Posterior cingulate gyrus (tissue), 11 donors: ENCODE measurements around the gene SNRPE.
"Not testable (repeated sequence)": the region's sequence is repeated elsewhere in the genome, so short reads cannot be mapped to it uniquely, and the experiment has no call there.

Experiments used
- DNase-seq, 10 donors: peaks; one replicate each; pipeline versions ENCODE4 v3.0.0 to v3.0.0-alpha.2; 2020 to 2021; ENCODE audit warnings: mixed read lengths in 3 of 10
- intact Hi-C: fragments of 100-400 bp; cut with DNase I; formaldehyde crosslinking; loops from one replicate; pipeline ENCODE4 v1.15.1; 2023

Gene SNRPE

DNA sequence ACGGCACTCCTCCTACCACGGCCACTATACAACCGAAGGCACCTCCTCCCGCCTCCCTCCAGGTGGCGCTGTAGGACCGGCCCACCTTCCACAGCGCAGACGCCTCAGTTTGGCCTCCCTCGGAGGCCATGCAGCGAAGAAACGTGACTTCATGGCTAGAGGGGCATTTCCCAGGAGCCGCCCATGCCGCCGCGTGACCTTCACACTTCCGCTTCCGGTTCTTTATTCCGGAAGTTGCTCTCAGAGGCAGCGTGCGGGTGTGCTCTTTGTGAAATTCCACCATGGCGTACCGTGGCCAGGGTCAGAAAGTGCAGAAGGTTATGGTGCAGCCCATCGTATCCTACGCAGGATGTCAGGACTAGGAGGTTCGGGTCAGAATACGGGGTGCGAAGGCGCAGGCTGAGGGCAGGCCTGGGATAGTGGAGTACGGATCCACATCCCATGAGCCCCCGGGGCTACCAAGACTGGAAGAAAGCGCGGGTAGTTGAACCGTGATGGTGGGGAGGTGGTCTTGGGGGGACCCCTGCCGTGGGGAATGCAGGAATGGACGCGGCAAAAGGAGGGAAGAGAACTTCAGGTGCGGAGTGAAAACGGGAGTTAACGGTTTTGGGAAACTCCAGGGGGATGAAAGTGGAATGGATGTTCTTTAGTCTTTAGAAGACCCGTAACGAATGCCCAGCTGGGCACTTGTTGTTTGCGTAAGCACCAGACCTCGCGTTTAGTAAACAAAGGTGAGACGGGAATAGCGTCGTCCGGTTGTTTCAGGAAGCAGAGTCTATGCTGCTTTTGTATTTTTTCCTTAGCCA lies at the start of gene SNRPE:
Gene SNRPE (plus strand): TSS at position 221 of the 806 bp plus-strand sequence. CDS start 61 bp downstream, at position 282.
- DNase-seq, result peak; percentile 93 to 99 (median 96)
- intact Hi-C loops, result loop anchor here (1.0 to 10.0 kb wide), 4 partner anchors 64 to 503 kb away; partner anchors contain the start of genes ZBED6 and ZC3H11A

DNA sequence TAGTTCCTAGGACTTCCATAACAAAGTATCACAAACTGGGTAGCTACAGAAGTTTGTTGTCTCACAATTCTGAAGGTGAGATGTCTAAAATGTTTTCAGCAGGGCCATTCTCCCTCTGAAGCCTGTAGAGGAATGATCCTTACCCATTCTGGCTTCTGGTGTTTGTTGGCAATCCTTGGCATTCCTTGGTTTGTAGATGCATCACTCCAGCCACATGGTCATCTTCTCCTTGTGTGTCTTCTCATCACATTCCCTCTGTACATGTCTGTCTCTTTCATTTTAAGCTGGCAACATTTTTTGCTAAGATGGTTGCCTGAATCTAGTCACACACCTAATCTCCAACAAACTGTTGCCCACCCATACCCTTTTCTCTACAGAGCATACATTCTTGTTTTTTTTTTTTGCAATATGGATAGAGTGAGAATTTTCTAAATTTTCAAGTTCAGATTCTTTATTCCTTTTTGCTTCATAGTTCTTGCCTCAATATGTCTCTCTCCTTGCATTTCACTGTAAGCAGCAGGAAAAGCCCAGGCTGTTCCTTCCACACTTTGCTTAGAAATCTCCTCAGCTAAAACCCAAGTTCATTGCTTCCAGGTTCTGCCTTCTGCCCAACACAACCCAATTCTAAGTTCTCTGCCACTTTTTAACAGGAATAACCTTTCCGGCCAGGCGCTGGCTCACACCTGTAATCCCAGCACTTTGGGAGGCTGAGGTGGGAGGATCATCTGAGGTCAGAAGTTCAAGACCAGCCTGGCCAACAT lies 47.6 kb upstream of the SNRPE start:
- intact Hi-C loops, result no loop called here
- no peak for DNase-seq

DNA sequence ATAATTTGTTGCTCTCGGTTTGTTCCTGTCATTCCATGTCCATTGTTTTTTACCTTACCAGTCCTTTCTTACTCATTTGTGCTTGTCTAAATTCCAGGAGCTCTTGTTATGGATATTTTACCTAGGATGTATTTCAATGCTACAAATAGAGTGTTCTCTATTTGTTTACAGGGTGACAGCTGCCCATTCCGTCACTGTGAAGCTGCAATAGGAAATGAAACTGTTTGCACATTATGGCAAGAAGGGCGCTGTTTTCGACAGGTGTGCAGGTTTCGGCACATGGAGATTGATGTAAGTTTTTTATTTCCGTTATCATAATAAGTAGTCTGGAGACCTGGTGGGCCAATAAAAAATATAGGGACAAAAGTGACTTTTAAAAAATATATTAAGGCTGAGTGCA lies 43.0 kb upstream of the SNRPE start:
- intact Hi-C loops, result no loop called here
- DNase-seq, result no peak

DNA sequence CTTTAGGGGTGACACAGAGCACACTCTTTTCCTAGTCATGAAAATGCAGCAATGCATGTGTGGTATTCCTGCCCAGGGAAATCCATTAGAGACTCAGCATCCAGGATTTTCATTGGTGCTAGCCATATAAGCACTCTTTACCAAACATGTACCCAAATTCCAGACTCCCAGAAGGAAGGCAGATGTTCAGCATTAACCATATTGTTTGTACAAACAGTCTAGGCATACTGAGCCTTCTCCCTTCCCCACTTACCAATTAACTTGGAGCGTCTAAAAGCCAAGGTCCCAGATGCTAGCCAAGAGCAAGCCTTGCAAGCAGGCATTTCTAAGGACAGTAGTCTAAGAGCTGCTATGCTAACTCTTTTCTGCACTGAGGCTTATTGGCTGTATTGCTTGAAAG lies 38.1 kb upstream of the SNRPE start:
- intact Hi-C loops, result no loop called here
- DNase-seq, result no peak

DNA sequence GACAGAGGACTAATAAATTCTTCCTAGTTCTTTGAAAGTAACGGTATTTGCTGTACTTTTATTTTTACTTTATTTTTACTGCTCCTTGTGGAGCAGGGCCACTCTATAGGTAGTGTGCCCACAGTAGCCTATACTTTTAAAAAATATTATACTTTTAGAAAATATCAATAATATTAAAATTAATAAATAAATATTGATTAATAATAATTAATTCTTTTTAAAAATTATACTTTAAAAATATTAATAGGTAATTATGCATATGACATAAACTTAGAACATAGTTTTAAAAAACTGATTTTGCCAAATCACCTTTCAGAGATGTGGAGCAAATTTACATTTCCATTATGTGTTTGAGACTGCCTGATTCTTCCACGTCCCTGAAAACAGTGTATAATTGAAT lies 35.2 kb upstream of the SNRPE start:
- DNase-seq, result no peak
- intact Hi-C loops, result no loop called here

DNA sequence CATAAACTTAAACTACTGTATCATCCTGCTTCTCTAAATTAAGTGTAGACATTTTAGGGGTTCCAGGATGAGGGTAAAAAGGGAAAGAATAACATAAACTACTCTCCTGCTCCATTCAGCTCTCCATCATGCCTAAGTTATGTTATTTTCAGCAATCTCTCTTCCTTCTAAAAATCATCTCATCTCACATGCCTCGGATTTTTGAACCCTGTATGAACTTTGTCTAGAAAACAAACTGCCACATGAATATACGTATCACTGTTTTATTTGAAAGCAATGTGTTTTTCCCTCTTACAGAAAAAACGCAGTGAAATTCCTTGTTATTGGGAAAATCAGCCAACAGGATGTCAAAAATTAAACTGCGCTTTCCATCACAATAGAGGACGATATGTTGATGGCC lies 33.4 kb upstream of the SNRPE start:
- DNase-seq, result no peak
- intact Hi-C loops, result no loop called here

DNA sequence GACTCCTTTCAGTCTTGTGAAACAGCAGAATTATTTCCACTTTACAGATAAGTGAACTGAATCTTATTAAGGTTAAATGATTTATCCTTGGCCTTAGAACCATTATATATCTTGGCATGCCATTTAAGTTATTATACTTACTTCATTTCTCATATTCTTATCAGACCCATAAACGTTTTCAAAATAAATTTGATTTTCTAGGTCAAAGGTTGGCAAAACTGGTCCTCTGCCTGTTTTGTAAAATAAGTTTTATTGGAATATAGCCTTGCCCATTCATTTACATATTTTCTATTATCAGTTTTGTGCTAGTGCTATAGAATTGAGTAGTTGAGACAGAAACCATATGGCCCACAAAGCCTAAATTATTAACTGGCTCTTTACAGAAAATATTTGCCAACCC lies 32.9 kb upstream of the SNRPE start:
- no peak for DNase-seq
- intact Hi-C loops, result no loop called here

DNA sequence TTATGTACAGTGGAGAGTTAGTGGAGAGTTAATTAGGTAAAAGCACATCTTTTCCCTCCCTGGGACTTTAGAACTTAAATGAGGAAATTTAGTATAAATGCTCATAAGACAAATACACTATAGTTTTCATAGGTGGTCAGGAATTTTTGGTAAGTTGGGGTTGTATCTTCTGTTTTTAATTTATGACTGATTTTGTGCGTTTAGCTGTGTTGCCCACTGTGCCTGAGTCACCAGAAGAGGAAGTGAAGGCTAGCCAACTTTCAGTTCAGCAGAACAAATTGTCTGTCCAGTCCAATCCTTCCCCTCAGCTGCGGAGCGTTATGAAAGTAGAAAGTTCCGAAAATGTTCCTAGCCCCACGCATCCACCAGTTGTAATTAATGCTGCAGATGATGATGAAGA lies 32.2 kb upstream of the SNRPE start:
- intact Hi-C loops, DNase-seq: not testable (repeated sequence)

DNA sequence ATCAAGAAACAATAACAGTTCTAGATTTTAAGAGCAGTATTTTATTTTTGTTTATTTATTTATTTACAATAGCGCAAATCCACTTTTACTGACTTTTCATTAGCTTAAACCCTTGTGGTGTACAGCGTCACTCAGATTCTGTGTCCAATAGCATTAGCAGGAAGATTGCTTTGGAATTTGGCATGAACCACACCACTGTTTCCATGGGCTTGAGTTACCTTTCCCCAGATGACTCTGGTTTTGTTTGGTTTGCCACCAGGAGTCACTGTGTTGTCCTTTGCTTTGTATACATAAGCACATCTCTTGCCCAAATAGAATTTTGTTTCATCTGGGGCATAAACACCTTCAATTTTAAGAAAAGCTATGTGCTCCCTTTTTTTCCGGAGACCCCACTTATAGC lies 25.9 kb upstream of the SNRPE start:
- intact Hi-C loops, result no loop called here
- no peak for DNase-seq

DNA sequence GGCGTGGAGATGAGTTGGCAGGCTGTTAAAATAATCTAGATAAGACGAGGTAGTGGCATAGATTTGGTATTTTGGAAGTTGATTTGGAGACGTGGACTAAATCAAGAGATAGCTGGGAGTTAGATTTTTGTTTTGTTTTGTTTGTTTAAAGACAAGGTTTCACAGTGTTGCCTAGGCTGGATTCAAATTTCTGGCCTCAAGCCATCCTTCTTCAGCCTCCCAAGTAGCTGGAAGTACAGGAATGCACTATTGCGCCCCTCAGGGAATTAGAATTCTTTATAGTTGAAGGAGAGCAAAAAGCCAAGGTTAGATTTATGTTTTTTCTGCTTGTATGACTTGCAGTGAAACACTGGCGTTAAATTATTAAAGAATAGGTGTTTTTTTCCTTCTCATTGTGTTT lies 22.3 kb upstream of the SNRPE start:
- DNase-seq, result no peak
- intact Hi-C loops, result no loop called here

DNA sequence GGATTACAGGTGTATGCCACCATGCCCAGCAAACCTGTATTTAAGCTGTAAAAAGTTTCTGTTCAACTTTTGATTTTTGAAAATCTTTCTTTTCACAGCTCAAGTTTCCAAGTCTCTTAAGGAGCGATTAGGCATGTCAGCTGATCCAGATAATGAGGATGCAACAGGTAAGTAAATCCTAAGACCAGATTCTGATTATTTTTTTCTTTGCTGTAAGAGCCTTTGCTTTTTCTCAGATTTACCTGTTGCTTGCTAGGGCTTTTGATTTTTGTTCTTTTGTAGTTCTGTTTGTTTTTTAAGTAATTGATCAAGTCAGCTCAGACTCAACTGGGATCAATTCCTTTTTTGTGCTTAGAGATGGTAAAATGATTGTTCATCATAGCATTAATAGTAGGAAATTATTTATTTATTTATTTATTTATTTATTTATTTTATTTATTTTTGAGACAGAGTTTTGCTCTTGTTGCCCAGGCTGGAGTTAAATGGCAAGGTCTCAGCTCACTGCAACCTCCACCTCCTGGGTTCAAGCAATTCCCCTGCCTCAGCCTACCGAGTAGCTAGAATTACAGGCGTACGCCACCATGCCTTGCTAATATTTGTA lies 21.1 kb upstream of the SNRPE start:
- no peak for DNase-seq
- intact Hi-C loops, result no loop called here

DNA sequence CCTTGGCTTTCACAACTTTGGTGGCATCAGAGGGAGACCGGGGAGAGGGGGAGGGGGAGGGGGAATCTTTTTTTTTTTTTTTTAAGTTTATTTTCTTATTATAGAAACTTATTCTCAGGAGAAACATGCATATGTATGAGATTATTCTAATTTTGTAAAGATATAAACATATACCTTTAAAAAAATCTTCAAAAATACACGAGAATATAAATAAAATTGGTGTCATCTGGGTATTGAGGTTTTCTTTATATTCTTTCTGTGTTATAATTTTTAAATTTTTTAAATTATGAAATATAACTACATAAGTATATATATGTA lies 18.9 kb upstream of the SNRPE start:
- no peak for DNase-seq
- intact Hi-C loops, result no loop called here

DNA sequence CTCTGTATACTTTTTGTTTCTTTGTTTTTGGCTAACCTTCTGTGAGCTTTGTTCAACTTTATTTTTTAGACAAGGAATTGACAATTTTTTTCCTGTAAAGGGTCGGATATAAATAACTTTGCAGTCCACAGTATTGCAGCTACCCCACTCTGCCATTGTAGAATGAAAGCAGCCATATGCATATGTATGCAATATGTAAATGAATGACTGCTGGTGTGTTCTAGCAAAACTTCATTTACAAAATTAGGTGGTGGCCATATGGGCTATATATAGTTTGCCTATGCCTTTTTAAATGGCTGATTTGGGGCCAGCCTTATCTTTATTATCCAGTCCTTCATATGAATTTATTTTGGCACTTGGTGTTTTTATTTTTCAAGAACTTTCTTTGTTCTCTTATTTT lies 18.0 kb upstream of the SNRPE start:
- no peak for DNase-seq
- intact Hi-C loops, result no loop called here

DNA sequence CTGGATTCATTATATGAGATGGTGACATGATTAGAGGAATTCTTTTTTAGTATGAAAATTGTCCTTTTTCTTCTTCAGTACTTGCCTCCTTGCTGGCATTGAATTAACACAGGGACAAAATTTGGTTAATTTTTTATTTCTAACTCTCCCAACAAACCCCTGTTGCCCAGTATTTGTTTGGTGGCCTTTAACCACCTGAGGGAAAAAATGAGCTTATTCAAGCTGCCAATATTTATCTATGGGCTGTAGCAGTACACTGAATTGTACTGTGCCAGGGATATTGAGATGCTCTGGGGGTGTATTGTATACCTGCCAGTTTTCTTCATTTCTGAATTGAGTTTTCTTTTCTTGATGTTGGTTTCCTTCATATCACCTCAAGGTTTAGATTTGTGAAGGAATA lies 8.3 kb upstream of the SNRPE start:
- DNase-seq, intact Hi-C loops: not testable (repeated sequence)

DNA sequence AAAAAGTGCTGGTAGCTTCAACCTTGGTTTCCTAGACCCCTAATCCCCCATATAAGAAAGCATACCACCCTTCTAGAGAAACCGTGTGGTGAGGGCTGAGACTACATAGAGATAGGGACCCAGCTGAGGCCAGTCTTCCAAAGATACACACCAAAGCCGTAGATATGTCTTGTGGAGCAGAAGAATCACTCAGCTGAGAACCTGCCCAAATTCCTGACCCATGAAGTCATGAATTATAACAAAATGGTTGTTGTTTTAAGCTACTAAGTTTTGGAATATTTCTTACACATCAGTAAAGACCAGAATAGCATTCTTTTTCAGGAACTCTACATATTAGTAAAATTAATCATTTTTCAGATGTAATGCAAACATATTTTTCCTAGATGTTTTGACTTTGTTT lies 3.3 kb upstream of the SNRPE start:
- no peak for DNase-seq
- intact Hi-C loops, result no loop called here

DNA sequence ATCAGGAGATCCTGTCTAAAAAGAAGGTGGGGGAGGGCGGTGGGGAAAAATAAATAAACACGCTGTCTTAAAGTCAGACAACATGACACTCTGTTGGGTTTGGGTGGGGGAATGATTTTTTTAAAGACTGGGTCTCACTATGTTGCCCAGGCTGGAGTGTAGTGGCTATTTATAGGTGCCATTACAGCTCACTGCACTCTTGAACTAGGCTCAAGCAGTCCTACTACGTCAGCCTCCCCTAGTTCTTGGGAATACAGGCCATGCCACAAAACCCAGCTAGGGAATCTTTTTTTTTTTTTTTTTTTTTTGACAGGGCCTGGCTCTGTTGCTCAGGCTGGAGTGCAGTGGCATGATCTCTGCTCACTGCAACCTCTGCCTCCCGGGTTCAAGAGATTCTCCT lies 2.4 kb upstream of the SNRPE start:
- no peak for DNase-seq
- intact Hi-C loops, result no loop called here

DNA sequence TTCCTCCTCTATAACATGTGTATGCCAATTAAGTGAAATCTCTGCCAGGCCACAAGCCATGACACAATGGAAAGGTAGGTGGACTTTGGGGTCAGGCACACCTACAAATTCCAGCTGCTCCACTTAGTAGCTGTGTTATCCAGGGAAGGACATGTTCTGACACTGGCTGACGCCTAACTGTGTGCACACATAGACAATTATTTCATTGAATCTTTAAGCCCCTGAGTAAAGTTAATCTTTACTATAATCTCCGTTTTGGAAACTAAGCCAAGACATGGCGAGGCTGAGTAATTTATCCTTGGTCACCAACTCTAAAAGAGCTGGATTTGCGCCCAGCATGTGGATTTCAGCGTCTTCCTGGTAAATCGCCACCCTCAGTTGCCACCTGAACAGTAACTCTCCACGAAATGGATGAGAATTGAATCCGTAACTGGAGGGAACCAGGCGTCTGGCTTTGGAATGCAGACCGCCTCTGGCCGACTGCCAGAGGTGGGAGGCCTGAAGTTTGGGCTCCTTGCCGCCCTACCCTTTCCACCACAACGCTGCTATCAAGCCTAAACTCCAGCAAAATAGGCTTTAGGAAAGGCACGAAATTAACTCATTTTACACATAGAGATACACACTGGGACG lies 888 bp upstream of the SNRPE start:
- intact Hi-C loops, result loop anchor here (1.0 to 10.0 kb wide), 4 partner anchors 63 to 504 kb away; partner anchors contain the start of genes ZBED6 and ZC3H11A
- peak in 2 of 10 donors; percentile 9 to 79 for DNase-seq

DNA sequence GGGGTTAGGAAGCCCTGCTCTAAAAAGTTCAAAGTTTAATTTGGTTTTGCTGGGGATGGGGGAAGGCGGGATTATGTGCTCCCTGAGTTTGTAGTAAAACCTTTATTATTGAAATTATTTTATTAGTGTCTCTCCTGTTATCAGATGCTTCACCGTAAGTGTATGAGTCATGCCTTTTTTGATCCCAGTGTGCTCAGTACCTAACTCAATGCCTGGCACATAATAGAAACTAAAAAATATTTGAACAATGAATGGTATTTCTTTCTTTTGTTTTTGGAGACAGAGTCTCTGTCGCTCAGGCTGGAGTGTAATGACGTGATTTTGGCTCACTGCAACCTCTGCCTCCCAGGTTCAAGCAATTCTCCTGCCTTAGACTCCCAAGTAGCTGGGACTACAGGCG lies 6.4 kb downstream of the SNRPE start:
- intact Hi-C loops, result loop anchor here (10.0 kb wide), 1 partner anchor 497 kb away; no protein-coding TSS in a partner anchor
- DNase-seq, result no peak

DNA sequence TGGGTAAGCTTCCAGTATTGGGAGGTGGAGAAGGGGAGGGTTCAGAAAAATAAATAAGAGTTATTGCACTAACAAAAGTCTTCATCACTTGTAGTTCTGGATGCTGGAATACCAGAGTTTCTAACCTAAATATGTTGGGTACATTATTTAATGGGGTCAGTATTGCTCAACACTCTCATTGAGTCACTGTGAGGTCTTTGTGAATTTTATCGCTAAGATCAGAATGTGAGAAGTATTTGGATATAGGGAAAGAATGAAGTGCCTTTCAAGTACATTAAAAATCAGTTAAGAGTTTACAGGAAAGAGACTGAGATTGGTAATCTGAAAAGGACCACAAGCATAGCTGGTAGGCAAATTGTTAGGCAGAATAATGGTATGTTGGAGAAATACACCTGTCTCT lies 8.8 kb downstream of the SNRPE start:
- intact Hi-C loops, result loop anchor here (5.0 kb wide), 1 partner anchor 127 kb away; no protein-coding TSS in a partner anchor

DNA sequence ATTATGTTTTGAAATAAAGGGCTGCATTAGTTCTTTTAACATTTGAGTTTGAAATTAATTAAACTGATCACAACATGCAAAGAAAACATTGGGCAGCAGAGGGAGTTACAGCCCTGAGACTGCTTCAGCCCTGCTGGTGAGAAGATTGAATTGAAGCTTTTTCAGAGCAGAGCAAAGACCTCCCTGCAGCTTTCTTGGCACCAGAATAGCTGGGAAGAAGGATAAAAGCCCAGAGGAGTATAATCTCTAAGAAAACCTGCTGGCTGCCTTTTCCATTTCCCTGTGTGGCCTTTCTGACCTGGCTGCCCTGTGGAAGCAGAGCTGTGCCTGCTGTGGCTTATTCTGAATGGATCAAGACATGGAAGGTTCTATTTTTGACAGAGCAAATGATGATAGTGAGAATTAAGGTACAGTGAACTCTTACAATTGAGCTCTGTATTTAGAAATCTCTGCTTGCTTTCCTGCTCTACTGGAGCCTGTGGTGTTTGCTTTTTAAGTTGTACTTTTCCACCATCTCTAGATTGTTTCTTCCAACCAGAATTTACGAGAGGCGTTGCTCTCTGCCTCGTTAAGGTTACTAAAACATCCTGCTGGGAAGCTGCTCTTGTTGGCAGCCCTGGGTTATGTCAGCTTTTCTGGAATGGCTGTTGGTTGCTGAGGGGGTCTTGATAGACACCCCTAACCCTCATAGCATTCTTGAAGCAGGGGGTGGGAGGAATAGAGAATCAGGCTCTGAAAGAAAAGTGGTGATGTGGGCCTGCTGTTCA lies 9.9 kb downstream of the SNRPE start:
- intact Hi-C loops, result loop anchor here (1.0 to 5.0 kb wide), 3 partner anchors 126 to 258 kb away; partner anchors contain the start of gene SOX13
- DNase-seq, result peak in 5 of 10 donors; percentile 17 to 85 (median 52)

More for the DNA sequence above, 8.8 kb downstream of the SNRPE start:
- DNase-seq, result no peak
